NCI-H2171 treated with DMSO at 0.1 percent for 48 hours (cell line): ENCODE measurements around the gene PCSK5.
"Not testable (repeated sequence)": the region's sequence is repeated elsewhere in the genome, so short reads cannot be mapped to it uniquely, and the experiment has no call there.

Source experiments
- DNase-seq: peaks from one replicate; lab custom pipeline; 2025; lab: John Stamatoyannopoulos, UW

The PCSK5 gene

GRCh38 chr9:76007935-76008334 is 117.5 kb downstream of the PCSK5 start:
- DNase-seq = no peak

- no peak for DNase-seq
Measured at GRCh38 chr9:76013809-76014208, 123.3 kb downstream of the PCSK5 start.

GRCh38 chr9:76018235-76018634 is 127.8 kb downstream of the PCSK5 start:
- DNase-seq = no peak

GRCh38 chr9:76018761-76019160 is 128.3 kb downstream of the PCSK5 start:
- no peak for DNase-seq

- no peak for DNase-seq
Measured at GRCh38 chr9:76020652-76021051, 130.2 kb downstream of the PCSK5 start.

- DNase-seq = no peak
Measured at GRCh38 chr9:76022317-76022716, 131.8 kb downstream of the PCSK5 start.

DNA sequence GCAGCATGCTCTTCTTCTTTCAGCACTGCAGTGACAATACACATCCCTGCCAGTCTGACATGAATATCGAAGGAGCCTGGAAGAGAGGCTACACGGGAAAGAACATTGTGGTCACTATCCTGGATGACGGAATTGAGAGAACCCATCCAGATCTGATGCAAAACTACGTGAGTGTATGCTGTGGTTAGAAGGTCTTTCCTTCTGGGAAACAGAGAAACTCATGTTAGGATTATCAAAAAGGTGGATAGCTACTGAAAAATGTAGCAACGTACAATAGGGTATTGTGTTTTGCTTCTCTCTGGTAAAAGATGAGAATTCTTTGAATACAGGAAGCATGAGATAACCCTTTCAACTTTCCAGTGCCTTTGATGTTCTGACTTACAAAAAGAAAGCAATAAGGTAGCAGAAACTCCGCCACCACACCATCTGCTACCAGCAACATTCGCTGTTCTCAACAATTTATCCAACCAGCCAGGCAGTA is 133.3 kb downstream of the PCSK5 start:
- no peak for DNase-seq

- DNase-seq = no peak
Measured at GRCh38 chr9:76025286-76025685, 134.8 kb downstream of the PCSK5 start.

GRCh38 chr9:76026796-76027195 is 136.3 kb downstream of the PCSK5 start:
- DNase-seq = no peak

- DNase-seq = no peak
Measured at GRCh38 chr9:76027416-76027815, 136.9 kb downstream of the PCSK5 start.

GRCh38 chr9:76027861-76028260 is 137.4 kb downstream of the PCSK5 start:
- no peak for DNase-seq

DNA sequence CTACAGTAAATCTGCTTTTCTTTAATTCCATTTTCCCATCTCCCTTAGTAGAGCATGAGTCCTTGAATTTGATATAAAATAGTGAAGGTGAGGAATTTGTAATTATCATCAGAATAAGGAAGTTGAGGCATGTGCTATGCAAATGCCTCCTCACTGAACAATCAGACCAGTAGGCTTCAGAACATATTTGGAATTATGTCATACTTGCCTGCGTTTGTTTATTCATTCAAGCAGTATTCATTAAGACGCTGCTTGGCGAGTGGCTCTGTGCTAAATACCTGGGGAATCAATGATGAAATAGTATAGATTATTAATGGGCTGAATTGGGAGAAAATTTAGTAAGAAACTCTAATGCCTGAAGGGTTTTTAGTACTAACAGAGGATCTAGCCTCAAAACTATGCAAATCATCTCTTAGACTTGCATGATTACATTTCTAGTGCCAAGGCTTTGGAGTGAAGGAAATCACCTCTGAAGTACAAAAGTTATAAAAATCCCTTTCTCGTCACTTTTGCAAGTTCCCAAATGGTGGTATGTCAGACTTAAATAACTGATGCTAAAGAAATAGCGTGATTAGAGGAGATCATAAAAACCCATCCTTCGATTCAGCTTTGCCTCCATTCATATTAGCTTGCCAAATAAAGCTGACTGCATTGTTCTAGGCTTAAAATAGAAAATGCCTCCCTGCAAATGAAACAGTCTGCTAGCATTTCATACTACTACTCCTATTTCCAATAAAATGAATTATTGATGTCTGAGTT is 141.7 kb downstream of the PCSK5 start:
- no peak for DNase-seq

- DNase-seq = no peak
Measured at GRCh38 chr9:76032797-76033373, 142.4 kb downstream of the PCSK5 start.

DNA sequence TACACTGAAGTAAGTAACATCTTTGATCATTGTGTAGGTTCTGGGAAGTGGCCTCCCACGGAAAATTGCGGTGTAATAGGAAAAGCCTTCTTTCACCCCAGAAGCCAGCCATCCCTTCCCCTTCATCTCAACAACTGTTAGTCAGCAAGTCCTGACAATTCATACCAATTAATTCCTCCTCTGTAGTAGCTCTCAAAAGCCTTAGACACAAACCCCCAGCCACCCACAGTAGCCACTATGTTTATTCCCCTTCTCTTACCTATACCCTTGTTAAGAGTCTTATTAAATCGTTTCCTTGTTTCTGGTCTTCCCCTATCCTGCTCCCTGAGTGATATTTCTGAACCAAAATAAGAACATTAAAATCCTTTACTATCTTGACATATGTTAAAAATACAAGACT is 143.6 kb downstream of the PCSK5 start:
- no peak for DNase-seq

DNA sequence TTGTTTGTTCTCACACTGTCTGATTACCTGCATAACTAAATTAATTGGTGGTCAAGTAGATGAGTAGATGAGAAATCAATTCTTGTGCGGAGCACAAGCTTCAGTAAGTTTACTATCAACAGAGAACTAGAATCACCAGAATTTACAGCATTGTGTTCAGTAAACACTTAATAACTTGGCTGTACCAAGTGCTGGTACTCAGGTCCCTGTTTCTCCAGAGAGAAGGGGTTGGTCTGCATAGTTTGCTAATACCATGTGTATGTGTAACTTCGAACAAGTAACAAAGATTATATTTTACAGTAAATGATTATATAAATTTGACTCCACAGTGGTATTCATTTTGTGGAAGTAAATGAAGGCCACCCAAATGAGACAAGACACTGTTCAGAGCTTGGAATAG is 146.3 kb downstream of the PCSK5 start:
- DNase-seq = no peak

DNA sequence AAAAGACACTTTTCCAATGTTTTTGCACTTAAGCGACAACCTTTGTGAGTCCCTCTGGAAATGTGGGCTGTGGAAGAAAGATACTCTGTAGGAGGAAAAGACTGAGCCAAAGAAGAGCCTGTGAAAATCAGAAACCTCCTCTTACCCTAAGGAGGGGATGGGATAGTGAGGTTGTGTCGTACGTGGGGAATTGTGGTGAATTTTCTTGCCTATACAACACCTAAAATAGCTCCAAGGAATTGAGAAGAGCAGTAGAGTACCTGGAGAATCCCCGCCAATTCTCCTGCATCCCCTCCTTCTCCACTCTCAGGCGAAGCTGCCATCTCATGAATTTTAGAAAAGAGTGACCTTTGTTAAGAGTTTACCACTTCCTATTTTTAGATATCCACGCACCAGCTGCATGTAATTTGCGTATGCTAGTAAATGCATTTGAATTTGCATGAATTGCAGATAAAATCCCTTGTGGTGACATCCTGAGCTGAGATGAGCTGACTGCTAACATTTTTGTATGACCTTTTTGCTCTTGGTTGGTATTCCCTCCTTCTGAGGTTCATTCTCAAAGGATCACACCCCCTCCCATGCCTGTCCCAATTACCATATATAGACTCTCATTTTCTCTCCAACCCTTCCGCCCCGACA is 147.2 kb downstream of the PCSK5 start:
- no peak for DNase-seq

- DNase-seq = no peak
Measured at GRCh38 chr9:76038431-76038830, 148.0 kb downstream of the PCSK5 start.

GRCh38 chr9:76044266-76044819 is 153.9 kb downstream of the PCSK5 start:
- DNase-seq = no peak

DNA sequence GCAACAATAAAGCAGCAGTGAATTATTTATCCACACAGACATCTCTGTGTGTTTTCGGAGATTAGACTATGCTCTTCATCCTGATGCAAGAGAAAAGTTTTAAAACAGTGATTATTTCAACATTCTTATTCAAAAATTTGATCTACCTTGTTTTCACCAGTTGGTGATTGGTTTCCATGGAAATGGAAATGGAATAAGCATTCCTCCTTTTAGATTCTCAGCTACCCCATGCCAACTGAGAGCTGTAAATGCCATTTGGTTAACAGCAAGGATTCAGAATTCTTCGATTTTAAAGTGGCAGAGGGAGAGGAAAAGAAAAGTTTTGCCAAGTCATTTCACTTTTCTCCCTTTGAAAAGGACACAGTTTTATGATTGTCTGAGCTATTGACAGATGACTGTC is 154.7 kb downstream of the PCSK5 start:
- DNase-seq = no peak

- DNase-seq = no peak
Measured at GRCh38 chr9:76049341-76049740, 158.9 kb downstream of the PCSK5 start.

GRCh38 chr9:76067696-76068095 is 177.2 kb downstream of the PCSK5 start:
- DNase-seq = no peak

GRCh38 chr9:76077537-76077936 is 187.1 kb downstream of the PCSK5 start:
- no peak for DNase-seq

GRCh38 chr9:76081281-76081680 is 190.8 kb downstream of the PCSK5 start:
- not testable (repeated sequence) for DNase-seq
